UCSD-AML1 (cell line): Measurements from ENCODE around the gene RNF175.

ENCODE experiments used
- DNase-seq: peaks from one replicate; lab custom pipeline; 2025; ENCODE audit not compliant: unreplicated experiment; lab: John Stamatoyannopoulos, UW

The RNF175 gene

GRCh38 chr4:153750197-153750817 is 9.5 kb downstream of the RNF175 start:
- peak; percentile 39 for DNase-seq

- DNase-seq: peak; percentile 13
Measured at GRCh38 chr4:153748378-153748777, 11.4 kb downstream of the RNF175 start.

- no peak for DNase-seq
Measured at GRCh38 chr4:153747406-153747955, 12.3 kb downstream of the RNF175 start.

- DNase-seq: no peak
Measured at GRCh38 chr4:153745651-153746050, 14.2 kb downstream of the RNF175 start.

GRCh38 chr4:153741541-153741940 is 18.3 kb downstream of the RNF175 start:
- no peak for DNase-seq

GRCh38 chr4:153735906-153736461 is 23.8 kb downstream of the RNF175 start:
- DNase-seq: no peak

- DNase-seq: no peak
Measured at GRCh38 chr4:153733751-153734448, 25.9 kb downstream of the RNF175 start.

- no peak for DNase-seq
Measured at GRCh38 chr4:153731239-153731638, 28.6 kb downstream of the RNF175 start.

- no peak for DNase-seq
Measured at GRCh38 chr4:153729895-153730294, 29.9 kb downstream of the RNF175 start.

GRCh38 chr4:153728660-153729059 is 31.2 kb downstream of the RNF175 start:
- peak; percentile 10 for DNase-seq

- DNase-seq: no peak
Measured at GRCh38 chr4:153728151-153728550, 31.7 kb downstream of the RNF175 start.

- DNase-seq: no peak
Measured at GRCh38 chr4:153725831-153726154, 34.0 kb downstream of the RNF175 start.

GRCh38 chr4:153725136-153725830 is 34.5 kb downstream of the RNF175 start:
- DNase-seq: no peak

GRCh38 chr4:153724606-153725005 is 35.2 kb downstream of the RNF175 start:
- no peak for DNase-seq

- no peak for DNase-seq
Measured at GRCh38 chr4:153722036-153722435, 37.8 kb downstream of the RNF175 start.

- no peak for DNase-seq
Measured at GRCh38 chr4:153713866-153714646, 45.8 kb downstream of the RNF175 start.

GRCh38 chr4:153710681-153711080 is 49.1 kb downstream of the RNF175 start:
- no peak for DNase-seq

- DNase-seq: no peak
Measured at GRCh38 chr4:153706519-153706918, 53.3 kb downstream of the RNF175 start.

- no peak for DNase-seq
Measured at GRCh38 chr4:153705743-153706468, 53.9 kb downstream of the RNF175 start.

GRCh38 chr4:153704522-153704921 is 55.3 kb downstream of the RNF175 start:
- no peak for DNase-seq
